ENCODE data around the gene TMTC2. TPM values are rescaled to one million over a fixed set of nuclear protein-coding genes. Genes with fewer than 3 reads are reported as not detected.

TMTC2 gene
- total and polyA plus RNA-seq, 10 of the 15 experiments (the other 5 are each of a cell fraction or from before 2014, with no cell fraction given) = 0.14 to 9.7 (median 1.2) TPM

GRCh38 chr12:82665142-82665923 lies 21.4 kb upstream of the TMTC2 start:
- ATAC-seq (no peak), FAIRE-seq (no peak), DNase-seq (ENCODE audit: low read depth, low spot score) (no peak)
- Histone ChIP-seq H2AFZ (ENCODE audit: control insufficient read depth, low read depth, low read length) (no peak overlapping the region), H3K36me3 (ENCODE audit: control insufficient read depth in 2 of 2, insufficient read depth in 2 of 2, low read length in 1 of 2) (no peaks in the 10 kb centered on the region), H3K4me2 (ENCODE audit: control insufficient read depth, insufficient read depth) (no peak overlapping the region), H3K9ac (ENCODE audit: control insufficient read depth, insufficient read depth, low read length) (no peak overlapping the region), H3K27ac (ENCODE audit: control insufficient read depth, insufficient read depth) (no peak overlapping the region), H3K79me2 (ENCODE audit: control insufficient read depth, insufficient read depth, low read length) (no peaks in the 10 kb centered on the region), H3K9me3 (replicated peaks; ENCODE audit: control insufficient read depth, insufficient read depth, low read length) (no peaks in the 10 kb centered on the region), H3K4me1 (ENCODE audit: control insufficient read depth, insufficient read depth, low read length) (no peaks in the 10 kb centered on the region), H3K27me3 (replicated peaks in 1 of 2; ENCODE audit: control insufficient read depth in 2 of 2, insufficient read depth in 2 of 2, low read length in 1 of 2) (no peaks in the 10 kb centered on the region), H4K20me1 (ENCODE audit: control insufficient read depth, insufficient read depth) (no peaks in the 10 kb centered on the region), H3K4me3 (no peak overlapping the region)
- RAD21 ChIA-PET (ENCODE audit: unreplicated experiment) = no interaction called here
- TF ChIP-seq, protein P1, sequence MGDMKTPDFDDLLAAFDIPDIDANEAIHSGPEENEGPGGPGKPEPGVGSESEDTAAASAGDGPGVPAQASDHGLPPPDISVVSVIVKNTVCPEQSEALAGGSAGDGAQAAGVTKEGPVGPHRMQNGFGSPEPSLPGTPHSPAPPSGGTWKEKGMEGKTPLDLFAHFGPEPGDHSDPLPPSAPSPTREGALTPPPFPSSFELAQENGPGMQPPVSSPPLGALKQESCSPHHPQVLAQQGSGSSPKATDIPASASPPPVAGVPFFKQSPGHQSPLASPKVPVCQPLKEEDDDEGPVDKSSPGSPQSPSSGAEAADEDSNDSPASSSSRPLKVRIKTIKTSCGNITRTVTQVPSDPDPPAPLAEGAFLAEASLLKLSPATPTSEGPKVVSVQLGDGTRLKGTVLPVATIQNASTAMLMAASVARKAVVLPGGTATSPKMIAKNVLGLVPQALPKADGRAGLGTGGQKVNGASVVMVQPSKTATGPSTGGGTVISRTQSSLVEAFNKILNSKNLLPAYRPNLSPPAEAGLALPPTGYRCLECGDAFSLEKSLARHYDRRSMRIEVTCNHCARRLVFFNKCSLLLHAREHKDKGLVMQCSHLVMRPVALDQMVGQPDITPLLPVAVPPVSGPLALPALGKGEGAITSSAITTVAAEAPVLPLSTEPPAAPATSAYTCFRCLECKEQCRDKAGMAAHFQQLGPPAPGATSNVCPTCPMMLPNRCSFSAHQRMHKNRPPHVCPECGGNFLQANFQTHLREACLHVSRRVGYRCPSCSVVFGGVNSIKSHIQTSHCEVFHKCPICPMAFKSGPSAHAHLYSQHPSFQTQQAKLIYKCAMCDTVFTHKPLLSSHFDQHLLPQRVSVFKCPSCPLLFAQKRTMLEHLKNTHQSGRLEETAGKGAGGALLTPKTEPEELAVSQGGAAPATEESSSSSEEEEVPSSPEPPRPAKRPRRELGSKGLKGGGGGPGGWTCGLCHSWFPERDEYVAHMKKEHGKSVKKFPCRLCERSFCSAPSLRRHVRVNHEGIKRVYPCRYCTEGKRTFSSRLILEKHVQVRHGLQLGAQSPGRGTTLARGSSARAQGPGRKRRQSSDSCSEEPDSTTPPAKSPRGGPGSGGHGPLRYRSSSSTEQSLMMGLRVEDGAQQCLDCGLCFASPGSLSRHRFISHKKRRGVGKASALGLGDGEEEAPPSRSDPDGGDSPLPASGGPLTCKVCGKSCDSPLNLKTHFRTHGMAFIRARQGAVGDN (IDR thresholded peaks at IDR 0.05) = no peak
- no peak for TF ChIP-seq PAX8 (IDR thresholded peaks at IDR 0.05)
- TF ChIP-seq CBX3 (IDR thresholded peaks at IDR 0.05; ENCODE audit: borderline replicate concordance, low read depth) = no peak
- TF ChIP-seq CBX5 (IDR thresholded peaks at IDR 0.05; ENCODE audit: low read depth) = no peak
- TF ChIP-seq ASH2L (IDR thresholded peaks at IDR 0.05; ENCODE audit: borderline replicate concordance, low read depth) = no peak
- no peak for TF ChIP-seq KAT2A (conservative IDR thresholded peaks at IDR 0.05; ENCODE audit: control insufficient read depth, low read depth, low read length)
- no peak for TF ChIP-seq E4F1 (IDR thresholded peaks at IDR 0.05; ENCODE audit: borderline replicate concordance, partially characterized antibody)
- TF ChIP-seq WRNIP1 (IDR thresholded peaks at IDR 0.05; ENCODE audit: borderline replicate concordance, low read depth, low read length) = no peak
- no peak for TF ChIP-seq SP1 (IDR thresholded peaks at IDR 0.05; ENCODE audit: low read depth, low read length)
- no peak for TF ChIP-seq BCL11A (IDR thresholded peaks at IDR 0.05; ENCODE audit: low read depth, low read length)
- no peak for TF ChIP-seq ZNF622 (IDR thresholded peaks at IDR 0.05)
- TF ChIP-seq POU2F2 (IDR thresholded peaks at IDR 0.05; ENCODE audit: borderline replicate concordance, low read depth, low read length) = no peak
- WGBS (ENCODE audit: insufficient coverage, insufficient replicate concordance, low lambda C conversion rate, missing lambda C conversion rate) = 54% methylated on average over 3 of the region's 3 CpGs
- POLR2A ChIA-PET = no interaction called here
- in situ Hi-C loops (cut with MboI) = no loop called here
- BruUV-seq (replicated peaks) = no TSS peak
- CTCF ChIA-PET = interaction anchor here (3.9 kb wide), 1 partner anchor 20 kb away, joined by 14 read pairs; no protein-coding TSS in a partner anchor
- intact Hi-C loops (cut with micrococcal nuclease; ENCODE audit: unreplicated experiment) = no loop called here
- SMC1A ChIA-PET (ENCODE audit: uncharacterized antibody, unreplicated experiment) = interaction anchor here (1.5 kb wide), 1 partner anchor 11 kb away, joined by 5 read pairs; no protein-coding TSS in a partner anchor

All from GM12878 (cell line).